ENCODE measurements around the gene PDGFRB. TPM values are rescaled to one million over a fixed set of nuclear protein-coding genes. Genes with fewer than 3 reads are reported as not detected.

PDGFRB gene
- total RNA-seq, 1 experiment from 2014 or later, result 0.34 TPM

DNA sequence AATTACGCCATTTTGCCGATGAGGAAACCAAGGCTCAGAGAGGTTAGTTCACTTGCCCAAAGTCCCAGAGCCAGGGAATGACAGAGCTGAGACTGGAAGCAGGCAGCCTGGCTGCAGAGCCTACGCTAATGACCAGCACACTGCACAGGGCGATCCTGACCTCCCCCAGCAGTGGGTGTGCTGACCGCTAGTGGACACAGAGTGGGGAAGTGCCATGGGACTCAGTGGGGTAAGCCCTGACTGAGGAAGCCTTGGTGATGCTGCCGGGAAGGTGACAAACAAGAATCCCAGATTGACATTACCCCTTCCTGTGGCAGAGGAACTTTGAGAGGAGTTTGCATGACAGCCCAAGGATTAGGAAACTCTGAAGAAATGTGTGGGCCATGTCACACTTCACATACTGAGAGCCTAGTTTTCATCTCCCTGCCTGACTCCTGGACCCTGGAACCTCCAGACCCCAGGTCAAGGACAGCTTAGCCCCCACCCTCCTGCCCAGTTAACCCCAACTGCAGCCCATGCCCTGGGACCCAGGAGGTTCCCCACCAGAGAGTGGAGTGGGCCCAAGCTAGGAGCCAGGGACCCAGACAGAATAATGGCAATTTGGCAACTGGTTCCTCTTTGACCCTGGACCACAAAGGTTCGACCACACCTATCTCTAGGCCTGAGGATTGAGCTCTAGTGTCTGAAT is 49.6 kb downstream of the PDGFRB start:
- RAD21 ChIA-PET (ENCODE audit: low non-redundant PET in 1 of 2, low total read pairs in 2 of 2, uncharacterized antibody in 2 of 2, unreplicated experiment in 2 of 2), result no interaction called here
- ATAC-seq, result no peak

GRCh38 chr5:150104550-150104870 is 51.1 kb downstream of the PDGFRB start:
- no peaks in the 10 kb centered on the region for H3K9me3 ChIP-seq (ENCODE audit: control insufficient read depth in 1 of 2, insufficient read depth in 1 of 2, low read depth in 1 of 2, low read length in 2 of 2)
- CTCF ChIA-PET, result no interaction called here
- DNase-seq (ENCODE audit: low read depth, low spot score) (no peak), ATAC-seq (no peak)
- H3K9ac ChIP-seq (ENCODE audit: low read length), result no peak overlapping the region
- H4K20me1 ChIP-seq (ENCODE audit: insufficient read depth), result no peaks in the 10 kb centered on the region
- intact Hi-C loops (cut with micrococcal nuclease), result no loop called here
- no peaks in the 10 kb centered on the region for H3K27me3 ChIP-seq (ENCODE audit: insufficient read depth, low read length)
- no peaks in the 10 kb centered on the region; a peak in 1 of 4 replicates for H3K4me1 ChIP-seq (ENCODE audit: control insufficient read depth in 1 of 2, insufficient read depth in 2 of 2, low read length in 2 of 2)
- no peak overlapping the region for H3K27ac ChIP-seq (ENCODE audit: low read depth, low read length)
- H3K4me2 ChIP-seq (ENCODE audit: low read length), result no peak overlapping the region
- H3K4me3 ChIP-seq (replicated peaks in 1 of 2; ENCODE audit: low read depth in 1 of 2, low read length in 2 of 2), result no peak overlapping the region
- H3K36me3 ChIP-seq (ENCODE audit: control insufficient read depth in 1 of 2, insufficient read depth in 2 of 2, low read length in 2 of 2), result no peaks in the 10 kb centered on the region
- RAD21 ChIA-PET (ENCODE audit: low non-redundant PET in 1 of 2, low total read pairs in 2 of 2, uncharacterized antibody in 2 of 2, unreplicated experiment in 2 of 2), result no interaction called here
- H2AFZ ChIP-seq (ENCODE audit: low read depth, low read length, poor library complexity, severe bottlenecking), result no peak overlapping the region
- H3K9me2 ChIP-seq (ENCODE audit: insufficient read depth), result no peaks in the 10 kb centered on the region
- POLR2A ChIA-PET, result no interaction called here
- no peaks in the 10 kb centered on the region for H3K79me2 ChIP-seq (ENCODE audit: insufficient read depth, low read length)
- no TSS peak for BruUV-seq (replicated peaks)
- TF ChIP-seq SP1 (IDR thresholded peaks at IDR 0.05; ENCODE audit: low read depth) (no peak), FOSL1 (IDR thresholded peaks at IDR 0.05; ENCODE audit: low read depth) (no peak), POLR2AphosphoS5 (IDR thresholded peaks at IDR 0.05; ENCODE audit: low read depth, low read length) (no peak), CEBPB (IDR thresholded peaks at IDR 0.05; ENCODE audit: low read depth) (no peak), ELF1 (IDR thresholded peaks at IDR 0.05; ENCODE audit: borderline replicate concordance, low read depth) (no peak), JUND (IDR thresholded peaks at IDR 0.05) (no peak), CBX3 (IDR thresholded peaks at IDR 0.05; ENCODE audit: low read depth) (no peak), EZH2 (IDR thresholded peaks at IDR 0.05) (no peak), SRF (IDR thresholded peaks at IDR 0.05; ENCODE audit: low read depth) (no peak), ZNF274 (IDR thresholded peaks at IDR 0.05; ENCODE audit: low read depth, low read length) (no peak), EGR1 (IDR thresholded peaks at IDR 0.05; ENCODE audit: low read depth) (no peak), TCF7L2 (IDR thresholded peaks at IDR 0.05; ENCODE audit: borderline replicate concordance, extremely low read depth, insufficient read depth, insufficient read length) (no peak), RAD21 (IDR thresholded peaks at IDR 0.05; ENCODE audit: low read depth) (no peak), EZH2phosphoT487 (IDR thresholded peaks at IDR 0.05; ENCODE audit: borderline replicate concordance) (no peak), MAX (IDR thresholded peaks at IDR 0.05) (no peak)
- TF ChIP-seq, protein P1, sequence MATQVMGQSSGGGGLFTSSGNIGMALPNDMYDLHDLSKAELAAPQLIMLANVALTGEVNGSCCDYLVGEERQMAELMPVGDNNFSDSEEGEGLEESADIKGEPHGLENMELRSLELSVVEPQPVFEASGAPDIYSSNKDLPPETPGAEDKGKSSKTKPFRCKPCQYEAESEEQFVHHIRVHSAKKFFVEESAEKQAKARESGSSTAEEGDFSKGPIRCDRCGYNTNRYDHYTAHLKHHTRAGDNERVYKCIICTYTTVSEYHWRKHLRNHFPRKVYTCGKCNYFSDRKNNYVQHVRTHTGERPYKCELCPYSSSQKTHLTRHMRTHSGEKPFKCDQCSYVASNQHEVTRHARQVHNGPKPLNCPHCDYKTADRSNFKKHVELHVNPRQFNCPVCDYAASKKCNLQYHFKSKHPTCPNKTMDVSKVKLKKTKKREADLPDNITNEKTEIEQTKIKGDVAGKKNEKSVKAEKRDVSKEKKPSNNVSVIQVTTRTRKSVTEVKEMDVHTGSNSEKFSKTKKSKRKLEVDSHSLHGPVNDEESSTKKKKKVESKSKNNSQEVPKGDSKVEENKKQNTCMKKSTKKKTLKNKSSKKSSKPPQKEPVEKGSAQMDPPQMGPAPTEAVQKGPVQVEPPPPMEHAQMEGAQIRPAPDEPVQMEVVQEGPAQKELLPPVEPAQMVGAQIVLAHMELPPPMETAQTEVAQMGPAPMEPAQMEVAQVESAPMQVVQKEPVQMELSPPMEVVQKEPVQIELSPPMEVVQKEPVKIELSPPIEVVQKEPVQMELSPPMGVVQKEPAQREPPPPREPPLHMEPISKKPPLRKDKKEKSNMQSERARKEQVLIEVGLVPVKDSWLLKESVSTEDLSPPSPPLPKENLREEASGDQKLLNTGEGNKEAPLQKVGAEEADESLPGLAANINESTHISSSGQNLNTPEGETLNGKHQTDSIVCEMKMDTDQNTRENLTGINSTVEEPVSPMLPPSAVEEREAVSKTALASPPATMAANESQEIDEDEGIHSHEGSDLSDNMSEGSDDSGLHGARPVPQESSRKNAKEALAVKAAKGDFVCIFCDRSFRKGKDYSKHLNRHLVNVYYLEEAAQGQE (IDR thresholded peaks at IDR 0.05; ENCODE audit: low read depth), result no peak

More for the DNA sequence above, 49.6 kb downstream of the PDGFRB start:
- ChIA-PET POLR2A (no interaction called here), CTCF (no interaction called here)
- Histone ChIP-seq H3K27me3 (ENCODE audit: insufficient read depth, low read length) (no peaks in the 10 kb centered on the region), H3K9me2 (ENCODE audit: insufficient read depth) (no peaks in the 10 kb centered on the region), H3K36me3 (ENCODE audit: control insufficient read depth in 1 of 2, insufficient read depth in 2 of 2, low read length in 2 of 2) (no peaks in the 10 kb centered on the region), H3K9ac (ENCODE audit: low read length) (no peak overlapping the region), H3K4me3 (replicated peaks in 1 of 2; ENCODE audit: low read depth in 1 of 2, low read length in 2 of 2) (no peak overlapping the region), H3K9me3 (ENCODE audit: control insufficient read depth in 1 of 2, insufficient read depth in 1 of 2, low read depth in 1 of 2, low read length in 2 of 2) (no peaks in the 10 kb centered on the region), H2AFZ (ENCODE audit: low read depth, low read length, poor library complexity, severe bottlenecking) (no peak overlapping the region), H3K4me1 (ENCODE audit: control insufficient read depth in 1 of 2, insufficient read depth in 2 of 2, low read length in 2 of 2) (peaks cover 0 to 7% of the 10 kb centered on the region in 2 experiments; a peak in 2 of 4 replicates), H4K20me1 (ENCODE audit: insufficient read depth) (no peaks in the 10 kb centered on the region), H3K79me2 (ENCODE audit: insufficient read depth, low read length) (no peaks in the 10 kb centered on the region), H3K4me2 (ENCODE audit: low read length) (no peak overlapping the region), H3K27ac (ENCODE audit: low read depth, low read length) (no peak overlapping the region)
- DNase-seq (ENCODE audit: low read depth, low spot score), result no peak
- no TSS peak for BruUV-seq (replicated peaks)
- TF ChIP-seq CBX3 (IDR thresholded peaks at IDR 0.05; ENCODE audit: low read depth) (no peak), EGR1 (IDR thresholded peaks at IDR 0.05; ENCODE audit: low read depth) (no peak), ATF3 (IDR thresholded peaks at IDR 0.05) (no peak), ZFX (IDR thresholded peaks at IDR 0.05) (no peak), MAX (IDR thresholded peaks at IDR 0.05) (no peak)
- intact Hi-C loops (cut with micrococcal nuclease), result no loop called here

Measured in HCT116 (cell line).